Measurements from ENCODE around the gene WDR91. TPM values are rescaled to one million over a fixed set of nuclear protein-coding genes. Genes with fewer than 3 reads are reported as not detected.

The WDR91 gene
- total and polyA plus RNA-seq, 2 donors (not counting 1 experiment from before 2014, with no cell fraction given), result 26.7 to 40.7 TPM

DNA sequence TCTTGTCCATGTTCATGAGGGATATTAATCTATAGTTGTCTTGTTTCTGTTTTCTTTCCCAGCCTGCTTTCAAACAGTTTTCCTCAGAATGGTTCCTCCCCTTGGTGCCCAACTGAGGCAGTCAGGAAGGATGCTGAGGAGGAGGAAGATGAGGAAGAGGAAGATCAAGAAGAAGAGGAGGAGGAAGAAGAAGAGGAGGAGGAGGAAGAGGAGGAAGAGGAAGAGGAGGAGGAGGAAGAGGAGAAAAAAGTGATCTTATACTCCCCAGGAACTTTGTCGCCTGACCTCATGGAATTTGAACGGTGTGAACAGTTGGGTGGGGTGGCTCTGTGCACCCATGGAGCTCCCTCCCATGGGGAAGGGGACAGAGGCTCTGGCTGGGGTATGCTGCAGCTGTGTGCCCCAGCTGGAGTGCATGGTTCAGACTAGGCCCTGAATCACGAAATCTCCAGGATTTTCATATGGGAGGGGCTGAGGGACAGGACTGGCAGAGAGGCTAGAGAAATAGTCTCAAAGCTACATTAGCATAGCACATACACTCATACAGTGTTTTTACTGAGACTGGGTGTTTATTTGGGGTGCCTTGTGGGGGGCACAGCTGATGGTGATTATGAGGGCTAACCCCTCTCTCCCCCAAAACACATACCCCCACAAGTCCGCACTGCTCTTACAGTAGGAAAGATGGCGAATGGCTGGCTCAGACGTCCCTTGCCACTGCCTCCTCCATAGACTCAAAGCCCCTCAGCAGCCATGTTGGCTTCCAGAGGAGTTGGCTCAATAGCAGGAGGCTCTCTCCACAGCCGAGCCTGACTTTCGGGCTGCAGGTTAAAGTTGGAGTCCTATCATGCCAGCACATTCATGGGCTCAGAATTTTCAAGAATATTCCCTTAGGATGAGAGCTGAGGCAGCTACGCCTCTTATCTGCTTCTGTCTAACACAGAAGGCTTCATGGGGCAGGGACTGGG, 34.2 kb upstream of the WDR91 start:
- H2AFZ ChIP-seq (ENCODE audit: insufficient read depth, low read depth, low read length, poor library complexity, severe bottlenecking), result no peak overlapping the region
- H3K4me2 ChIP-seq (replicated peaks; ENCODE audit: low read depth, low read length, poor library complexity, severe bottlenecking), result no peak overlapping the region
- H3K9ac ChIP-seq (ENCODE audit: low read length), result no peak overlapping the region
- H3K27ac ChIP-seq (ENCODE audit: low read length in 2 of 2), result no peak overlapping the region
- Mint-ChIP-seq H3K9me3 (ENCODE audit: insufficient read depth) (no peaks in the 10 kb centered on the region), H3K4me1 (no peaks in the 10 kb centered on the region), H3K4me3 (no peak overlapping the region), H3K27me3 (peaks cover 16% of the 10 kb centered on the region), H3K27ac (no peak overlapping the region)
- peaks cover 0 to 10% (median 2%) of the 10 kb centered on the region in 4 experiments for H3K27me3 ChIP-seq (replicated peaks in 1 of 4; ENCODE audit: control extremely low read depth in 1 of 4, control insufficient read depth in 3 of 4, insufficient read depth in 4 of 4, low read length in 3 of 4)
- CTCF ChIA-PET, result no interaction called here
- peaks cover 0 to 6% (median 0%) of the 10 kb centered on the region in 3 donors for H3K9me3 ChIP-seq (ENCODE audit: control extremely low read depth in 1 of 3, control insufficient read depth in 2 of 3, insufficient read depth in 1 of 3, low read length in 2 of 3)
- no peaks in the 10 kb centered on the region for H4K20me1 ChIP-seq (ENCODE audit: control insufficient read depth, insufficient read depth, low read length, poor library complexity, severe bottlenecking)
- no peak for DNase-seq
- no peak overlapping the region for H3K4me3 ChIP-seq (ENCODE audit: control extremely low read depth in 1 of 5, extremely low read depth in 1 of 5, insufficient read depth in 1 of 5, low read depth in 2 of 5, low read length in 4 of 5)
- POLR2A ChIA-PET, result no interaction called here
- WGBS (ENCODE audit: insufficient coverage), result 97% methylated on average over 5 of the region's 9 CpGs
- ATAC-seq (ENCODE audit: low read depth), result no peak
- no peaks in the 10 kb centered on the region for H3K79me2 ChIP-seq (ENCODE audit: control insufficient read depth, insufficient read depth, low read length)
- no peaks in the 10 kb centered on the region for H3K4me1 ChIP-seq (ENCODE audit: control insufficient read depth in 2 of 2, insufficient read depth in 2 of 2, low read length in 2 of 2)
- H3K36me3 ChIP-seq (replicated peaks in 1 of 2; ENCODE audit: control extremely low read depth in 1 of 2, control insufficient read depth in 1 of 2, extremely low read depth in 1 of 2, insufficient read depth in 2 of 2, low read length in 1 of 2), result no peaks in the 10 kb centered on the region
- no peak for TF ChIP-seq EZH2 (IDR thresholded peaks at IDR 0.05; ENCODE audit: borderline replicate concordance, insufficient read depth, low read depth, low read length, poor library complexity, severe bottlenecking)
- TF ChIP-seq CTCF (IDR thresholded peaks at IDR 0.05), result no peak
- intact Hi-C loops (cut with micrococcal nuclease), result no loop called here

DNA sequence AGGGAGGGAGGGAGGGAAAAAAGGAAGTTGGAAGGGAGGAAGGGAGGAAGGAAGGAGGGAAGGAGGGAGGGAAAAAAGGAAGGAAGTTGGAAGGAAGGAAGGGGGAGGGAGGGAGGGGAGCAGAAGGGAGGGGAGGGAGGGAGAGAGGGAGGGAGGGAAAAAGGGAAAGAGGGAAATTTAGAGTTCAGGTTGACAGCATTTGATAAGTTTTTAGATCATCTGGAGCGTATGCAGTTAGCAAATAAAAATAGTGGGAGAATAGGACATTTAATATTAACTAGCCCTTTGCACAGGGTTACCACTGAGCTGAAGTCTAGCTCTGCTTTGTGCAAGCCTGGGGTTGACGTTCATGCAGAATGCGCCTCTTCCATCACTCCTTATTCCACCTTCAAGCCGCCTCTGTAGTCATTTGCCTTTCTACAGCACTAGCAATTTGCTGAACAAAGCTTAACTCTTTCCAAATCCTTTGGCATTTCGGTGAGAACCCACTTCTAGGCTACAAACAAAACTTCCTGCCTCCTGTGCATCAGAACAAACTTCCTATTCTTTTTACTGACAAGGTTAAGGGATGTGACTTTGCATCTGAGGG, 30.9 kb upstream of the WDR91 start:
- H3K9me3 ChIP-seq (ENCODE audit: control extremely low read depth in 1 of 3, control insufficient read depth in 2 of 3, insufficient read depth in 1 of 3, low read length in 2 of 3), result peaks cover 0 to 10% (median 0%) of the 10 kb centered on the region in 3 donors
- no peak for DNase-seq
- H2AFZ ChIP-seq (ENCODE audit: insufficient read depth, low read depth, low read length, poor library complexity, severe bottlenecking), result no peak overlapping the region
- no peaks in the 10 kb centered on the region for H3K79me2 ChIP-seq (ENCODE audit: control insufficient read depth, insufficient read depth, low read length)
- WGBS (ENCODE audit: insufficient coverage), result 90% methylated on average over 4 of the region's 5 CpGs
- intact Hi-C loops (cut with micrococcal nuclease), result no loop called here
- no peaks in the 10 kb centered on the region for H3K36me3 ChIP-seq (replicated peaks in 1 of 2; ENCODE audit: control extremely low read depth in 1 of 2, control insufficient read depth in 1 of 2, extremely low read depth in 1 of 2, insufficient read depth in 2 of 2, low read length in 1 of 2)
- no peaks in the 10 kb centered on the region for H4K20me1 ChIP-seq (ENCODE audit: control insufficient read depth, insufficient read depth, low read length, poor library complexity, severe bottlenecking)
- peaks cover 14 to 20% of the 10 kb centered on the region in 2 donors for H3K4me1 ChIP-seq (ENCODE audit: control insufficient read depth in 2 of 2, insufficient read depth in 2 of 2, low read length in 2 of 2)
- ChIA-PET CTCF (no interaction called here), POLR2A (interaction anchor here (0.6 kb wide), 1 partner anchor 49 kb away, joined by 3 read pairs; no protein-coding TSS in a partner anchor)
- H3K9ac ChIP-seq (ENCODE audit: low read length), result no peak overlapping the region
- ATAC-seq (ENCODE audit: low read depth), result no peak
- TF ChIP-seq CTCF (IDR thresholded peaks at IDR 0.05), result no peak
- TF ChIP-seq EZH2 (IDR thresholded peaks at IDR 0.05; ENCODE audit: borderline replicate concordance, insufficient read depth, low read depth, low read length, poor library complexity, severe bottlenecking), result no peak
- H3K9me3 Mint-ChIP-seq (ENCODE audit: insufficient read depth), result no peaks in the 10 kb centered on the region
- no peak overlapping the region for H3K27ac ChIP-seq (ENCODE audit: low read length in 2 of 2)
- peaks cover 19% of the 10 kb centered on the region for H3K27me3 Mint-ChIP-seq
- peaks cover 16% of the 10 kb centered on the region for H3K4me1 Mint-ChIP-seq
- H3K27ac Mint-ChIP-seq, result no peak overlapping the region
- H3K27me3 ChIP-seq (replicated peaks in 1 of 4; ENCODE audit: control extremely low read depth in 1 of 4, control insufficient read depth in 3 of 4, insufficient read depth in 4 of 4, low read length in 3 of 4), result peaks cover 0 to 9% (median 5%) of the 10 kb centered on the region in 4 experiments
- no peak overlapping the region for H3K4me3 ChIP-seq (ENCODE audit: control extremely low read depth in 1 of 5, extremely low read depth in 1 of 5, insufficient read depth in 1 of 5, low read depth in 2 of 5, low read length in 4 of 5)
- H3K4me3 Mint-ChIP-seq, result no peak overlapping the region
- no peak overlapping the region for H3K4me2 ChIP-seq (replicated peaks; ENCODE audit: low read depth, low read length, poor library complexity, severe bottlenecking)
